K562 (cell line): Measurements from ENCODE around the gene GRIN2A. TPM values are rescaled to one million over a fixed set of nuclear protein-coding genes. Genes with fewer than 3 reads are reported as not detected.

Experiments
- ATAC-seq: fragments of 200-7000 bp; cut with Tn5 transposase; 3 replicates; pipeline ENCODE4 v1.9.1; 2020; ENCODE audit warnings: moderate library complexity
- BruUV-seq: library from RNA; stranded (reverse); fragments of 400-500 nt; replicated peaks from 2 replicates; lab custom pipeline; 2021; lab: Mats Ljungman, UMichigan
- CTCF ChIA-PET: fragments of 300-600 bp; formaldehyde crosslinking; extraction: SDS; loops from one replicate; lab custom pipeline; 2021; ENCODE audit warnings: low intra/inter-chr PET ratio; lab: Yijun Ruan, JAX
- POLR2A ChIA-PET: fragments of 300-600, 350-650 bp; sonication (Branson Sonifier 250); formaldehyde crosslinking; extraction: SDS; loops from one replicate; lab custom pipeline; 2021; ENCODE audit warnings: antibody characterized with exemption, inconsistent platforms; lab: Yijun Ruan, JAX
- DNase-seq, 4 experiments: peaks; one replicate each; pipeline versions ENCODE4 v3.0.0 to v3.0.0-alpha.2; 2011 to 2018; ENCODE audit warnings: low spot score in 3 of 4, mixed read lengths in 3 of 4; ENCODE audit errors: extremely low read depth in 1 of 4
- FAIRE-seq: peaks from 2 replicates; lab custom pipeline; 2011; peaks lifted over from hg19 to GRCh38; lab: Jason Lieb, UNC
- H2AFZ ChIP-seq: 2 replicates; pipeline ENCODE4 v1.6.0; 2011; ENCODE audit warnings: low read depth, low read length, control low read depth, inconsistent platforms
- H3K27ac ChIP-seq: fragments of 200-600 bp; 3 replicates; pipeline ENCODE4 v1.8.0; 2011; ENCODE audit warnings: low read depth, mild to moderate bottlenecking, control low read depth, inconsistent platforms, low read length, moderate library complexity, mixed read lengths; ENCODE audit errors: extremely low read depth
- H3K27me3 ChIP-seq, 2 experiments: fragments of 300-600 bp in 1 of 2; 2 replicates in 1 of 2; 3 replicates in 1 of 2; pipeline versions ENCODE4 v1.6.0 to v1.8.0; 2011; ENCODE audit warnings: inconsistent platforms in 2 of 2, low read length in 2 of 2, mild to moderate bottlenecking in 1 of 2, mixed read lengths in 1 of 2, moderate library complexity in 1 of 2; ENCODE audit not compliant: control insufficient read depth in 2 of 2, insufficient read depth in 2 of 2
- H3K36me3 ChIP-seq: fragments of 300-600 bp; 3 replicates; pipeline ENCODE4 v1.8.0; 2011; ENCODE audit warnings: mild to moderate bottlenecking, low read length, inconsistent platforms; ENCODE audit not compliant: control insufficient read depth, insufficient read depth
- H3K4me1 ChIP-seq, 2 experiments: fragments of 200-600 bp in 1 of 2; replicated peaks in 1 of 2; 2 replicates in 1 of 2; 3 replicates in 1 of 2; pipeline versions ENCODE4 v1.5.1 to v1.8.0; 2011; ENCODE audit warnings: inconsistent platforms in 2 of 2, low read length in 2 of 2, mild to moderate bottlenecking in 1 of 2, mixed read lengths in 1 of 2, moderate library complexity in 1 of 2; ENCODE audit not compliant: control insufficient read depth in 2 of 2, insufficient read depth in 2 of 2
- H3K4me2 ChIP-seq: 2 replicates; pipeline ENCODE4 v1.6.1; 2011; ENCODE audit warnings: low read length, control low read depth, inconsistent platforms, mixed read lengths; ENCODE audit not compliant: insufficient read depth
- H3K4me3 ChIP-seq: fragments of 200-600 bp; sonication (generic), shearing (Covaris generic); 2 replicates; pipeline ENCODE4 v1.5.1; 2016; ENCODE audit warnings: control low read depth, inconsistent platforms
- H3K79me2 ChIP-seq: fragments of 200-600 bp; 3 replicates; pipeline ENCODE4 v1.8.0; 2011; ENCODE audit warnings: low read length, inconsistent platforms; ENCODE audit not compliant: control insufficient read depth, insufficient read depth
- H3K9ac ChIP-seq, 2 experiments: 2 replicates each; pipeline versions ENCODE4 v1.6.0 to v1.6.1; 2011; ENCODE audit warnings: low read depth in 2 of 2, low read length in 2 of 2, control low read depth in 1 of 2, inconsistent platforms in 1 of 2, mild to moderate bottlenecking in 1 of 2, mixed read lengths in 1 of 2; ENCODE audit not compliant: insufficient read depth in 1 of 2
- H3K9me1 ChIP-seq: one replicate; pipeline ENCODE4 v1.6.0; 2011; ENCODE audit warnings: inconsistent platforms, mild to moderate bottlenecking, low read length, moderate library complexity; ENCODE audit not compliant: control insufficient read depth, insufficient read depth
- H3K9me3 ChIP-seq: replicated peaks from 2 replicates; pipeline ENCODE4 v1.5.1; 2011; ENCODE audit warnings: low read depth, low read length, inconsistent platforms; ENCODE audit not compliant: control insufficient read depth, insufficient read depth
- H4K20me1 ChIP-seq: replicated peaks from 2 replicates; pipeline ENCODE4 v1.6.1; 2011; ENCODE audit warnings: low read length, inconsistent platforms, mixed read lengths; ENCODE audit not compliant: control insufficient read depth, insufficient read depth
- ARID1B ChIP-seq: fragments of 450-650 bp; IDR thresholded peaks from 2 replicates; pipeline ENCODE4 v1.6.1; 2016; ENCODE audit warnings: antibody characterized with exemption, mild to moderate bottlenecking, inconsistent platforms
- CBX2 ChIP-seq: fragments of 200-600 bp; sonication (generic); IDR thresholded peaks from one replicate; pipeline ENCODE4 v1.6.1; 2012; ENCODE audit warnings: mild to moderate bottlenecking, low read length, inconsistent platforms; ENCODE audit not compliant: insufficient read depth, poor library complexity, severe bottlenecking
- CHD2 ChIP-seq: IDR thresholded peaks from 2 replicates; pipeline ENCODE4 v1.6.1; 2011; ENCODE audit warnings: low read depth, low read length
- E2F1 ChIP-seq: sonication (generic); formaldehyde crosslinking; IDR thresholded peaks from 2 replicates; pipeline ENCODE4 v1.8.1; 2023; ENCODE audit warnings: mild to moderate bottlenecking, missing genetic modification reagents, moderate library complexity
- GABPB1 ChIP-seq: sonication (generic); formaldehyde crosslinking; IDR thresholded peaks from 2 replicates; pipeline ENCODE4 v1.8.0; 2022; ENCODE audit warnings: mild to moderate bottlenecking, missing genetic modification reagents
- HNRNPUL1 ChIP-seq: fragments of 200-400 bp; formaldehyde crosslinking; IDR thresholded peaks from 2 replicates; pipeline ENCODE4 v1.6.1; 2017; ENCODE audit warnings: low read length
- MCM3 ChIP-seq: fragments of 450-650 bp; IDR thresholded peaks from 2 replicates; pipeline ENCODE4 v1.6.1; 2016
- MGA ChIP-seq: fragments of 450-650 bp; IDR thresholded peaks from 2 replicates; pipeline ENCODE4 v1.6.1; 2016; ENCODE audit warnings: mild to moderate bottlenecking, moderate library complexity
- NR2F6 ChIP-seq: fragments of 450-650 bp; formaldehyde crosslinking; IDR thresholded peaks from 2 replicates; pipeline ENCODE4 v1.4.0; 2020; ENCODE audit warnings: mild to moderate bottlenecking
- SAFB2 ChIP-seq: fragments of 200-400 bp; formaldehyde crosslinking; IDR thresholded peaks from 2 replicates; pipeline ENCODE4 v1.6.1; 2018; ENCODE audit warnings: borderline replicate concordance, low read length, low read depth, moderate library complexity; ENCODE audit not compliant: severe bottlenecking
- SMARCA4 ChIP-seq: fragments of 450-650 bp; IDR thresholded peaks from 2 replicates; pipeline ENCODE4 v1.6.1; 2016
- TAL1 ChIP-seq: fragments of 450-650 bp; IDR thresholded peaks from 2 replicates; pipeline ENCODE4 v1.6.1; 2016; ENCODE audit warnings: mild to moderate bottlenecking
- ZZZ3 ChIP-seq: fragments of 450-650 bp; IDR thresholded peaks from 2 replicates; pipeline ENCODE4 v1.6.1; 2016; ENCODE audit warnings: antibody characterized with exemption, mild to moderate bottlenecking, moderate library complexity
- WGBS: fragments of 100-300 bp; shearing (Covaris generic); methylation state at CpG from one replicate; pipeline ENCODE4 v1.1.6; 2016; ENCODE audit warnings: low coverage, mixed read lengths; ENCODE audit not compliant: insufficient coverage; ENCODE audit errors: missing lambda C conversion rate; 5-methylcytosine and 5-hydroxymethylcytosine counted together
- in situ Hi-C: fragments of 300-500 bp; cut with MboI; formaldehyde crosslinking; loops from 4 replicates; pipeline ENCODE4 v1.15.0; 2018; ENCODE audit warnings: inconsistent platforms, mixed read lengths
- intact Hi-C: fragments of 100-400 bp; cut with micrococcal nuclease; formaldehyde crosslinking; loops from 2 replicates; pipeline ENCODE4 v1.14.2; 2022
- polyA plus RNA-seq, 8 experiments: library from polyadenylated mRNA; depleted of rRNA in 4 of 8; stranded (reverse) in 5 of 8; unstranded in 3 of 8; fragments of >200 nt; fragmentation: Nextera tagmentation in 2 of 8; fragmentation: Illumina TruSeq in 1 of 8; extraction: Ambion mirVana in 2 of 8; extraction: Trizol in 1 of 8; gene quantifications; 2 replicates each; pipeline versions ENCODE4 v1.2.1 to v1.2.3, GENCODE V29; 2011 to 2014; ENCODE audit warnings: inconsistent platforms in 1 of 8, missing spikeins in 1 of 8
- total RNA-seq, 7 experiments: library from RNA; depleted of rRNA in 6 of 7; stranded (reverse); fragments of >200 nt in 6 of 7; fragmentation: Illumina TruSeq in 2 of 7; extraction: Trizol in 2 of 7; gene quantifications; 2 replicates each; pipeline versions ENCODE4 v1.2.1 to v1.2.3, GENCODE V29; 2011 to 2021; ENCODE audit warnings: low replicate concordance in 1 of 7

The GRIN2A gene
- total and polyA plus RNA-seq, 9 of the 15 experiments (the other 6 are each of a cell fraction or from before 2014, with no cell fraction given), result not detected

GRCh38 chr16:10016752-10017151 lies 165.5 kb downstream of the GRIN2A start:
- BruUV-seq, result no TSS peak
- in situ Hi-C loops, result no loop called here
- intact Hi-C loops, result no loop called here
- ChIA-PET POLR2A (no interaction called here), CTCF (no interaction called here)
- no peaks in the 10 kb centered on the region for H3K79me2 ChIP-seq
- no peak overlapping the region for H3K4me3 ChIP-seq
- no peak overlapping the region for H3K9ac ChIP-seq
- no peaks in the 10 kb centered on the region for H3K36me3 ChIP-seq
- H3K27ac ChIP-seq, result no peak overlapping the region
- no peaks in the 10 kb centered on the region for H3K9me3 ChIP-seq
- WGBS, result 0% methylated on average over 3 of the region's 3 CpGs
- H3K9me1 ChIP-seq, result no peaks in the 10 kb centered on the region
- H2AFZ ChIP-seq, result no peak overlapping the region
- TF ChIP-seq NR2F6 (CRISPR knock-in tag) (no peak), E2F1 (CRISPR knock-in tag) (no peak), CHD2 (no peak), MCM3 (no peak), CBX2 (no peak), ARID1B (no peak), TAL1 (no peak), ZZZ3 (no peak), SAFB2 (no peak), HNRNPUL1 (no peak), GABPB1 (CRISPR knock-in tag) (no peak), MGA (no peak), SMARCA4 (no peak)
- H3K4me2 ChIP-seq, result no peak overlapping the region
- FAIRE-seq (no peak), ATAC-seq (no peak), DNase-seq (no peak)
- no peaks in the 10 kb centered on the region for H3K4me1 ChIP-seq
- peaks cover 0 to 9% of the 10 kb centered on the region in 2 experiments; a peak in 1 of 5 replicates for H3K27me3 ChIP-seq
- H4K20me1 ChIP-seq, result 0 out of 2 replicates have a peak, but pooled peaks cover 4% of the 10 kb centered on the region
